Activated CD4-positive, alpha-beta T cell treated with anti-CD3 and anti-CD28 coated beads, Interleukin-2, amount 50 U/mL, for 48 hours (primary cell): ENCODE data around the gene TTC21A.
A peak's percentile ranks its signal among the peaks of the same experiment; 100 is the strongest.

ENCODE experiments used
- DNase-seq, 2 experiments: peaks; one replicate each; pipeline ENCODE4 v3.0.0-alpha.2; 2020

The TTC21A gene

DNA sequence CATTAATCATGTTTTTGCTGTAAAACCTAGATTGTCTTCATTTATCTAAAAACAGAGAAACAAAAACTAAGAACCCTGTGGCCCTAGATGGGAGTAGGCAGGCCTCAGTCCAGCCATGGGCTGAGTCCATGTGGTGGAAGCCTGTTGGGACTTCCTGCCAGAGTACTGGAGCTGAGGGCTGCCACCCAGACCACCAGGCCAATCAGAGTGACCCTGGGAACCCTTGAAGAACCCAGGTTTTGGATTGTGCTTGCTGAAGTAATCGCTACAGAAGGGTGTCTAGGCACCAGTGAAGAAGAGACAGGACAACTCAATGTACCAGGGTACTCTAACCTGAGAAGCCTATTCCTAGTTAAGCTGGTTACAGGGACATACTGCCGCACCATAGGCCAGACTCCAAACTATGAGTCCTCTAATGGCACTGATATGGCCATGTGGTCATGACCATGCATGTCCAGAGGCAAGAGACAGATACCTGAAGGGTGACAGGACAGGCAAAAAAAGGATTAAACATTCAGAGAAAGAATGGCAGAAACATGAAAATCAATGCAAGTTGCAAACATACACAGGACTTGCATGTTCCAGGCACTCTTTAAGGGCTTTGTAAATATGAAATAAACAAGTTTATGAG lies 33.0 kb downstream of the TTC21A start:
- no peak for DNase-seq

DNA sequence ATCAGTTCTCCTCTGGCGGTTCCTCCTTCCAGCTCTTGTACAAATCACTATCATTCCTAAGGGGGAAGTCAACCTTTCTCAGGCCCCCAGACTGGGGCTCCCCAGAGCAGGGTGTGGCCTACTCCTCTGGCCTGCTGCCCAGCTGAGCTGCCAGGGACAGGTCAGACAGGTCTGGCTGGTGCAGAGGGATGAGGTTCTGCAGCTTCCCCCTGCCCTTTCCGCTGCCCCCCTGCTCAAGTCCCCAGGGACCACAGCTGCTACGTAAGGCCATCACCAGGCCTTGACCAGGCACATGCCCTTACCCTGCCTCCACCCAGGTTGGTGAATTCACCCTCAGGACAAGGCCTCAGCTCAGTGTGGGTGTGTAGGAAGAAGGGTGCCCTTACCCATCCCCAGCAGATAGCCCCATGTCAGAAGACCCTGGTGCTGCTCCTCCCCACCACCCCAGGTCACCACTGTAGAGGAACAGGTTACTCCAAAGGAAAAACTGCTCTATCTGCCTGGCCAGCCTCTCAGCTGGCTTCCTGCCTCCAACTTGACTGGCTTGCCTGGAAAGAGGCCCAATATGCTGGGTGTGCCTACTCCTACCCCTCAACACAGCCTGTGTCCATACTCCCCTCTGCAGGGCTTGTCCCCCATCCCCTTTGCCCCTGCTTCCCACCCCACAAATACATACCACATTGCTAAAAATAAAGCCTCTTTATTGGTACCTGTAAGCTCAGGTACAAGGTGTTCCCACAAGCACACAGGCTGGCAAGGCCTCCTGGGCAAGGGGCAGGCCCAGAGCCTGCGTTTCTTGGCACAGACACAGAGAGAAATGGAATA lies 33.9 kb downstream of the TTC21A start:
- DNase-seq = no peak

DNA sequence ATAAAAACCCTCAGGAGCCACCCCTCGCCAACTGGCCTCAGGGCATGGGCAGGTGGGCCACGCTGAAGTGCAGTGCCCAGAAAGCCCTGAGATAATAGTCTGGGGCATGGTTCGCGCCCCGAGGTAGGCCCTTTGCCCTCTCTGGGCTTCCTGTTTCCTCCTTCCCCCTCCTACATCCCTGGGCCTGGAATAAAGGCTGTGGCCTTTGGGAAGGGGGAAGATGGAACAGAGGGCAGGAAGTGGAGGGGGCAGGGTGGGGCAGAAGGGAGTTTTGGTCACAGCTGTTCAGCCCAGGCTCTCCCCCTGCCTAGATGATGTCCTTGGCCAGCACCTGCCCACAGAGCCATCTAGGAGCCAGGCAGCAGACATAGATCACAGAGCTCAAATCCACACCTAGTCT lies 34.6 kb downstream of the TTC21A start:
- no peak for DNase-seq

DNA sequence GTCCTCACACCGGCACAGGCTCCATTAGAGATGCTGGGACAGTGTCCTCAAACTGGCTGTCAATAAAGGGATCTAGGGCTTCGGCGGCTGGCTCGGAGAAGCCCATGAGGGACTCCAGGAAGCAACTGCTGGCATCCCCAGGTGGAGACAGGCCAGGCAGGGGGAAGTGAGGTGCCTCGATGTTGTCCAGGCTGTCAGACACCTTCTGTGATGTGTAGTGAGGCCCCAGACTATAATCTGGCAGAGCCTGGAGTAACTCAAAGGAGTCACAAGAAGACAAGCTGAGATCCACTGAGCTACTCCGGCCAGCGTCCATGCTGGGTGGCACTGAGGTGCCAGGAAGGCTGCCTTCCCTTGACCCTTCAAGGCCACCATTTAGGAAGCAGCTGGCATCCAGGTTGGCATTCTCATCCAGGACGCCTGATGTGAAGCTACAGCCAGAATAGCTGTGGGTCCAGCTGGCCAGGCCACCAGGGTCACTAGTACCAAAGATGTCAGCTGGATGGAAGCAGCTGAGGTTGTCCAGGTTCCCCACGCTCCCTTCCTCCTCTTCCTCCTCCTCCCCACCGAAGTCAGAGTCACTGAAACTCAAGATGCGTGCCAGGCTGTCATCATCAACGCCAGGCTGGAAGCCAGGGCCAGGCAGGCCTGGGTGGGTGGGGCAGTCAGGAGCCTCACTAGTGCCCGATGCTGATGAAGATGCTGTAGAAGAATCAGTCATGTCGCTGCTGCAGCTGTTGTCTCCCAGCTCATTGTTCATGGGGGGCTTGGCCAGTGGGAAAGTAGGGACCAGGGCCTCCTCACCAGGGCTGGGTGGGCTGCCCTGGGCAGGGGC lies 35.8 kb downstream of the TTC21A start:
- DNase-seq = no peak

DNA sequence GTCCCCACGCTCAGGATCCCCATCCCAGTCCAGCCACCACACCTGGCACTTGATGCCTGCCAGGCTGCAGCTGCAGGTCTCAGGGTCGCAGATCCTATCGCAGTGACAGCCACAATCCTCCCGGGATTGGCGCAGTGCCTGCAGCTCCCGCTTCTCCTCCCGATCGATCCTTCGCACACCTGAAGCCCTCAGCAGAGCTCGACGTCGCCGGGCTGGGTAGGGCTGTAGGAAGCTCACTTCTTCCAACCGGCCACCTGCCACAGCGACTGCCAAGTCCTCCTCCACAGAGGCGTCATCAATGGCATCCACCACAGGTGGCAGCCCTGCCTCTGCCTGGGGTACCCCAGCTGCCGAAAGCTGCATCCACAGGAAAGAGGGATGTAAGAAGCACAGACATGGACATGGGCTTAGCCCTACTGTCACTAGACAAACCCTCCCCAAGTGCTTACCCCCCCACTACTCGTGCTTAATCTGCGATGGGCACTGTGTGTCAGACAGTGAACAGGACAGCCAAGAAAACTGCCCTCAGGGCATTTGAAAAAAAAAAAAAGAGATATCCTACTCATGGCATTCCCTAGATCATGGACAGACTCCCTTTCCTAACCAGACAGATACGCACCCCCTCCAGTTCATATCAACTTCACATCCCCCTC lies 36.7 kb downstream of the TTC21A start:
- DNase-seq = no peak

DNA sequence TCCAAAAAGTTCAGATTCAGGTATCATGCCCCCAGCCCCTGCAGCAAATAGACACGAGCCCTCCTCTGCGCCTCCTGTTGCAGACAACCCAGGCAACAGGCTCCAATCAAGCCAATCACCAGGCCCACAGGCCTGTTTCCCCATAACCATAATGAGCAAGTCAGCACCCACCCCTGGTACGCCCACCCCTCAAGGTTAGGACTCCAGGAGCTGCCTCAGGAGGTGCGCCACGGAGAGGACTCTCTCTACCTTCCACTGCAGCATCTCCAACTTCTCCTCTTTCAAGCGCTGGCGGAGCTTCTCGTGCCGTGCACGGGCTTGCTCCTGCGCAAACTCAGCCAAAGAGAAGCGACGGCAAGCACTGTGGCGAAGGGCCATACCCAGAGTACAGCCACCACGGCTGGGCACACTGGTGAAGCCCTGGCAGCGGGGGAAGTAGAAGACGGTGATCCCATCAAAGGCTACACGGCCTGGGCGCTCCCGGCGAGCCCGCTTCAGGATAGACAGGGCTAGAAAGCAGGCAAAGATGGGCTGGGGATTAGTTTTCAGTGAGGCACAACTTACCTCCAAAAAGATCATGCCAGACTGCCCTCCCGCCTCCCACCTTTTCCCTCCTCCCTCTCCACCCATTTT lies 37.4 kb downstream of the TTC21A start:
- DNase-seq = no peak

DNA sequence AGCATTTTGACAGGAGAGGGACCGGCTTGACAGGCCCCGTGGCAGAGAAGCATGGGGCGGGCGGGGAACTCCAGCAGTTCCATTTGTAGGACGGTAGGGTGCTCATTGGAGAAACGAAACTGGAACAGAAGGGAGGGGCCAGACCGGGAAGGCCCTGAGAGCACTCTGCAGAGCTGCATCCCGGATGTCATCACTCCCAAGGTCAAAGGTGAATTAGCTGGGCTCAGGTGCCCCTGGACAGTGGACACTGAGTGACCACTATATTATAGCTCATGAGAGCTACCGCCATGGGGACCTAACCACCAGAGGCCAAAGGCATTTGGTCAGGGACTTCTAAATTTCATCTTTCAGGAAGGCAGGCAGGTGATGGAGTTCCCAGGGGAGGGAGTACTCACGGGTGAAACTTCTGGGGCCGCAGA lies 38.6 kb downstream of the TTC21A start:
- DNase-seq = no peak

DNA sequence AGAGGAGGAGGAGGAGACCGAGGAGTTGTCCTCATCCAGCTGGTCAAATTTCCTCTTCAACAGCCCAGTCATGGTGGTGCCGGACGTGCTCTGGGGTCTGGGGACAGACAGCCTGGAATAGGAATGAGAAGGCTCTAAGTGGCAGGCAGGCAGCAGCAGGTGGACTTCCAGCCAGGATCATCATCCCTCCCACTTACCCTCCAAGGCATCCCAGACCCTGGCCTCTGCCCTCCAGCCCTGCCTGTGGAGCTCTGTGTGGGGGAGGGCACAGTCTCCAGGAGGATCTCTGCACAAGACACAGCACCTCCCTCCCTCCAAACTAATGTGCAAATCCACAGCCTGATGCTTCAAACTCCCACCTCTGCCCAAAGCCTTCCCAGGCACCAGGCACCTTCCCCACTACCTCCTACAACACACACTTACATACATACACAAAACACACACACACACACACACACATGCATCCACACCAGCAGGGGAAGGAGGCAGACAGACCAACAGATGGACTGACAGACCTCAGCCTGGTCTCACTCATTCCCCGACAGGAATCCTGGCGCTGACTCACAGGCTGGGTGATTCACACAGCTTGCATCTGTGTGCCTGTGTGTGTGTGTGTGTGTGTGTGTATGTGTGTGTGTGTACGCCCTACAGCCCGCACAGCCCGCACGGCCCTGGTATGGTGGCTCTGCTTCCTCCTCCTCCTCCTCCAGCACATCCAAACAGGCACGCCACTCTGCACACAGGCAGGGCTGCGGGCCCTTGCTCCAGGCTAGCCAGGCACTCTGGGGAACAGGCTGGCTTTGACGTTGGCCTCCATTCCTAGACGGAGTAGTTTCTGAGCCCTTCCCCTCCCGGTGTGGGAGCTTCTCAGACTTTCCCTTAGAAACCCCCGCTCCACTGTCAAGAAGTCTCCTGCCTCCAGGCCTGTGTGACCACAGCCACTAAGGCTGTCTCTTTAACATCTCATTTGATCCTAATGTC lies 39.4 kb downstream of the TTC21A start:
- peak; percentile 82 to 88 for DNase-seq

DNA sequence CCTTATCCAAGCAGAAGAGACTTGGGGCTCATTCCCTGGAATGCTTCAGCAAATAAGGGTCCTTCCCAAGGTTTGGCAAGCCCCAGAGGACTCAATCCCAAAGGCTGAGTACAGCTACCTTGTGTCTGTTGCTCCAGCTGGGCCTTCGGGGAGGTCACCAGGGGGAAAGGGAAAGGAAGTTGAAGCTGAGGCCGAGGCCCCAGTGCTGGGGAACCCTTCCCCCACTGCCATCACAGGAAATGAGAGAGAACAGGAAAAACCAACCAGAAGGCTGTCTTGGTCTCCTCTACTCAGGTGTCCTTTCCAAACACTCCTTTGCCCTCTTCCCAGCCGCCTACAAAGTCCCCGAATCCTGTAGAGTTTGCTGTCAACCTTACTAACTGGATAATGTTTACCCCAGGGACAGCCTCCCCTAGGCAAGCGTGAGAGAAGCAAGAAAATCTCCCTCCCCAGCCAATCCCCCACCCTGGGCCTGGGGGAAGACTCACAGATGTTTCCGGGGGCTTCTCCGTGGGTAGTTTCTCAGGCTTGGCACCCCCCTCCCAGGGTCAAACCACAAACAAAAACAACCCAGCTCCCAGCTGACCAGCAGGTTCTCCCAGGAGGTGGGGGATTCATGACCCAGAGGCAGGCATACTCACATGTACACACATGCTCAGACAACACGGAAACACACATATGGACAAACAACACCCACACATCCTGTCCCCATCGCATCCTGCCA lies 40.4 kb downstream of the TTC21A start:
- DNase-seq = peak; percentile 52 to 65

DNA sequence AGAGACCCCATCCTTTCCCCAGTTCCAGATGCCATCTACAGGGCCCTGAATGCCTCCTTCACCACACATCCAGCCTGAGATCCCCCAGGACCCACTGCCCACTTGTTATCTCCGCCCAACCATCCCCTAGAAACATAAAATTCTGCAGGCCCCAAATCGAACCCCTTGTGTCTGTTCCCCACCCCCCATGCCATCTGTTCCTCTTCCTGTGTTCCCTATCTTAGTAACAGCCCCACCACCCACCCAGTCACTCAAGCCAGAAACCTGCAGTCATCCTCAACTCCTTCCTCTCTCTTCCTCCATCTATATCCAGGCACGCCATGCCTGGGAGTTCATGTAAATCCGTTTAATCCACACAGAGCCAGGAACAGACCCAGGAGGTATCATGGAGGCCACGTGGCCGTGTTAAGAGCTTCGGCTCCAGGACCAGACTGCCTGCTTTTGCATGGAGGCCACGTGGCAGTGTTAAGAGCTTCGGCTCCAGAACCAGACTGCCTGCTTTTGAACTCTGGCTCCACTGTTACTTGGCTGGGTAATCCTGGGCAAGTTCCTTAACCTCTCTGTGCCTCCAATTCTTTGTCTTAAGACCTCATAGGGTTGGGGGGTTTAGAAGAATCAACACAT lies 41.1 kb downstream of the TTC21A start:
- no peak for DNase-seq

DNA sequence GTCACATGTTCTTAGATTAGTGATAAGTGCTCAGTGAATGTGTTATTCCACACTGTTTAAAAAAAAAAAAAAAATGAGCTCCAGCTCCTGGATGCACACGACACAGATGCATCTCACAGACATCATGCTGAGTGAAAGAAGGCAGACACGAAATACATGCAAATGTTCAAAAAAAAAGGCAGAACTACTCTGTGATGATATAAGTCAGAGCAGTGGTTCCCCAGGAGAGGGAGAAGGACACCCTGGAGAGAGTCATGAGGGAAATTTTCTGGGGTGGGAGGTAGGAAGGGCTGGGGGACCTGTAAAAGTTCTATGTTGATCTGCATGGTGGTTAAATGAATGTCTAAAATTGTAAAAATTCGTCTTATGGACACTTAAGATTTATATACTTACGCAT lies 41.6 kb downstream of the TTC21A start:
- DNase-seq = no peak

DNA sequence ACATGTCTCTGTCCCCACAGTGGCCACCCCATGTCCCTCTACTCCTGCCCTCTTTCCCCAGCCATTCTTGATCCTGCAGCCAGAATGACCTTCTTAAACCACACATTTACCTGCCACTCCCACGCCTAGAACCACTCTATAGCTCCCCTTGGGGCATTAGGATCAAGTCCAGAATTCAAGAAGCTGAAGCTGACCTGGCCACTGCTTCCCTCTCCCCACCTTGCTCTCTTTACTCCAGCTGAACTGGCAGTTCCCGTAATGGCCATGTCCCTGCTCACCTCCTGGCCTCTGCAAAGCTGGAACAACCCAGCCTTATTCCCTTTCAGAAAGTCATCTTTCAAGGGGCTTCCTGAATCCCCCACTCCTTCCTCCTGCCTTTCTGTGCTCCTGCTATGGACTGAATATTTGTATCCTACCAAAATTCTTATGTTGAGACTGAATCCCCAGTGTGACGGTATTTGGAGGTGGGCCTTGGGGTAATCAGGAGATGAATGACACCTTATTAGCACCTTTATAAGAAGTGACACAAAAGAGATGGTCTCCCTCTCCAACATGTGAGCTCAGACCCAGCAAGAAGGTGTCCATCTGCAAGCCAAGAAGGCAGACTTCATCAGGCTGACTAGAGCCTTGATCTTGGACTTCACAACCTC lies 42.1 kb downstream of the TTC21A start:
- no peak for DNase-seq

DNA sequence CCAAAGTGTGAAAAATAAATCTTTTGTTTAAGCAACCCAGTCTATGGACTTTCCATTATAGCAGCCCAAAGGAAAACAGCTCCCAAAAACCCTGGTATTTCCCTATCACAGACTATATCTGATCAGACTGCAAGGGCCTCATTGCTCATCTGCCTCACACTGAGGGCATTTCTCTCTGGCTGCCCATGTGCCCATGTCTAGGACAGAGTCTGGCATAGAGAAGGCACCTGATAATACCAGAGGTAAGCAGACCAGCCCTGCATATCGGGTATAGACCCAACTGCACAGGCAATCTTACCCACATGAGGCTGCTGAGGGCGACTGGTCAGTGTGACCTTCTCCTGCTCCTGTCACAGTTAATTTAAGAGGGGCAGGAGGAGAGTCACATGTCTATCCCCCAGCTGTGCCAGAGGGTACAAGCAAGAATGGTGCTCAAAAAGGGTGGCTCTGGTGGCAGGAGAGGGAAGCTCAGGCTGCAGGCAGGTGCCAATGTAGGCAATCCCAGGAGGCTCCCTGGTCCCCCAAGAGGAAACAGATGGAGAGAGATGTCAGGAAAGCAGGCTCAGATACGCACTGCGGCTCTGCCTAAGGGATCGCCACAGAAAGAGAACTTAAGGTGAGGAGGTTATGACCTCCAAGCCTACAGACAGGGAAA lies 42.8 kb downstream of the TTC21A start:
- no peak for DNase-seq

DNA sequence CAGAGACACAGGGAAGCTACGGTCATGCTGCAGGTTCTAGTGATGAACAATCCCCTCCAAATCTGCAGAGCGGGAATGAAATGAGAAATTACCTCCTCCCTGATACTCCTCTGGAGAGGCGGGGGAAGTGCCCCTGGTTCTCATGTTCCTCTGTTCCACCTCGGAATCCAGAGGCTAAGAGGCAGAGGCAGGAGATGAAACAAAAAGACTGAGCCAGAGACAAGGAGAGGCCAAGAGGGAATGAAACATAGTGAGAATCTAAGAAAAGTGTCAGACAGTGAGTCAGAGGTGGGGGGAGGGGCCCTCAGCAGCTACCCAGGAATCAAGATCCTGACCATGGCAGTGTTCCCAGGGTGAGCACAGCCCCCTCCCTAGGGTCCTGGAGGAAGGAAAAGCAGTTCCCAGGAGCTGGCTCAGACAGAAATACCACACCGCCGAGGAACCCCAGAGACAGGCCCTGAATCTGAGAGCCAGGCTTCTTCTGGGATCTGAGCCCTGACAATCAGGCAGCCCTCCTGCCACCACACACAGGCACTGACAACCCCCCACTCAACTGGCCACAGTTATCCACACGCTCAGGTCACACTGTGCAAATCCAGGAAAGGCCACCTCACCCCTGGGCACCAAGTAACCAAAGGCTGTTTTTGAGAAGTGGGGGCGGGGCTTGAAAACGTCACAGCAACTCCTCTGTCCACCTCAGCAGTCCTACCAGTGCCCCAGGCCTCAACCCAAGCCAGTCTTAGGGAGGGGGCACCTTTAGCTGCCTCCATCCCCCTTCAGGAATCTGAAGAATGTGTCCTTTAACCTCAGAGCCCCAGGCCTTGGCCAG lies 43.5 kb downstream of the TTC21A start:
- peak; percentile 82 to 85 for DNase-seq

DNA sequence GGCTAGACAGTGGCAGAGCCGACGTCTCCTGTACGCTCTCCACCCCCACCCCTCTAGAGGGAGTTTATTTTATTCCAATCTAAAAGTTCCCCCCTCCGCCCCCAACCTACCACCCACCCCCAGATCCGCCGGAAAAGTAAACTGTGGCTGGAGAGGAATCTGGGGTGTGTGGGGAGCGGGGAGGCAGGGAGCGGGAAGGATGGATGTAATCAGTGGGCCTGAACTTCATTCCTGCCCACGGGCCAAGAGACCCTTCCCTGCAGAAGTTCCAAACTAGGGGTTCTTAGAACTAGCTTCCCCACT lies 46.4 kb downstream of the TTC21A start:
- no peak for DNase-seq

DNA sequence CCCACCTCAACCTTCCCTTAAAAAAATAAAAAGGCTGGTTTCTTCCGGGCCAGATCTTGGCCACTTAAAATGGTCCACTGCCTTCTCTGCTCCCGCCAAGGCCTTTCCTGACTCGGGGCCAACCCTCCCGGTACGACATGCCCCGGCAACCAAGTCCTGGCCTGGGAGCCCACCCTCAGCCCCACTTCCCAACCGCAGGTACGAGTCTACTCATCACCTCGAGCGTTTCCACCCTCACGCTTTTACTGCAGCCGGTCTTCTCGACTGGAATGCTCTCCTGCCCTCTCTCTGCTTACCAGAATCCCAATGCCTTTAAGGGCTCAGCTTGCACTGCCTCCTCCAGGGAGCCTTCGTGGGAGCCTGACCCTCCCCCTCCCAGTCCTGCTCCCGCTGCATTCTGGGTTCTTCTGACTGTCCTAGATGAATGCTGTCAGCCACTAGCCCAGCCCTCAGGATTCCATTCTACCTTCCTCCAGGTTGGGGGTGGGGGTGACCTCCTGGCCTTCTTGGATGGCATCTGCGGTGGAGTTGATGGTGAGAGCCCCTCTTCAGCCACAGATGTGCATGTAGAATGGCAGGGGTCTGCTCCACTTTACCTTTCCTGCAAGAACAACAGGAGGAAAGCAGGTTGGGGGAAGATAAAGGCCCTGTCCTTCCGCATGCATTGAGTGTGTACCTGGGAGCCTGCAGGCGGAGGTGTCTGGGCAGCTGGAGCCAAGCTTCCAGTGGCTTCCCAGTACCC lies 47.0 kb downstream of the TTC21A start:
- no peak for DNase-seq

DNA sequence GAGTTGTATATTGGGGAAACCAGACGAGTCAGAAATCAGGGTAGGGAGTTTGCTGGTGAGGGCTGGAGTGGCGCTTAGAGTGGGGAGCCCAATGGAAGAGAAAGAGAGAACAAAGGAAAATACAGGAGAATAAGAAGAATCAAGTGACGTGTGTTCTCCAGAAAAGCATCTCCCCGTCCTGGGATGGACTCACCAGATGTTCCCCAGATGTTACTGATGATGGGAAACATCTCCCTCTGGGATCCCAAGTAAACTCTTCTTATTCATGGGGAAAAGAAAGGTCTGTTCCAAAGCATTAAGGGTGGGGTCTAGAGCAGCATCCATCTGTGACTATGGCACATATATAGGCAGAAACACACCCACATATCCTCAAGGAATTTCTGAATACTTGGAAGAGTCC lies 48.9 kb downstream of the TTC21A start:
- DNase-seq = no peak

DNA sequence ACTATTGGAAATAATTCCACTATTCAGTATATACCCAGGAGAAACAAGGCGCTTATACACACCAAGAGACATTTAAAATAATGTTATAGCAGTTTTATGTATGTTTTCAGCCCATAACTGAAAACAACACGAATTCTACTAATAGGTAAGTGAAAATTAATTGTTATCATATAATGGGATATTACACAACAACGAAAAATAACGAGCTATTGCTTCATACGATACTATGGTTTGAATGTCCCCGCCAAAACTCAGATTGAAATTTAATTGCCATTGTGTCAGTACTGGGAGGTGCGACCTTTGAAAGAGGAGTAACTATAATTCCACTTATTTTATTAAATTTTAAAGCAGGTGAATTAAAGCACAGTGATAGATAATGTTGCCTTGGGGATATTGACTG lies 49.9 kb downstream of the TTC21A start:
- no peak for DNase-seq
